Coronary artery (tissue), 2 donors: ENCODE data around the gene CDCA4.

Experiments
- DNase-seq: peaks from one replicate; pipeline ENCODE4 v3.0.0-alpha.2; 2017; ENCODE audit warnings: low spot score
- H3K27ac ChIP-seq, 2 donors: fragments of 200-600 bp; sonication (generic); one replicate each; pipeline ENCODE4 v1.5.1; 2016 to 2019
- H3K4me3 ChIP-seq: fragments of 200-600 bp; sonication (generic); 2 replicates; pipeline ENCODE4 v1.5.1; 2016; ENCODE audit warnings: mild to moderate bottlenecking, moderate library complexity
- TF ChIP-seq, protein P1 (sequence below): fragments of 200-600 bp; sonication (generic); IDR thresholded peaks from one replicate; pipeline ENCODE4 v1.5.1; 2019; ENCODE audit warnings: antibody characterized with exemption

The CDCA4 gene

GRCh38 chr14:104999361-104999760, 21.5 kb downstream of the CDCA4 start:
- TF ChIP-seq, protein P1, sequence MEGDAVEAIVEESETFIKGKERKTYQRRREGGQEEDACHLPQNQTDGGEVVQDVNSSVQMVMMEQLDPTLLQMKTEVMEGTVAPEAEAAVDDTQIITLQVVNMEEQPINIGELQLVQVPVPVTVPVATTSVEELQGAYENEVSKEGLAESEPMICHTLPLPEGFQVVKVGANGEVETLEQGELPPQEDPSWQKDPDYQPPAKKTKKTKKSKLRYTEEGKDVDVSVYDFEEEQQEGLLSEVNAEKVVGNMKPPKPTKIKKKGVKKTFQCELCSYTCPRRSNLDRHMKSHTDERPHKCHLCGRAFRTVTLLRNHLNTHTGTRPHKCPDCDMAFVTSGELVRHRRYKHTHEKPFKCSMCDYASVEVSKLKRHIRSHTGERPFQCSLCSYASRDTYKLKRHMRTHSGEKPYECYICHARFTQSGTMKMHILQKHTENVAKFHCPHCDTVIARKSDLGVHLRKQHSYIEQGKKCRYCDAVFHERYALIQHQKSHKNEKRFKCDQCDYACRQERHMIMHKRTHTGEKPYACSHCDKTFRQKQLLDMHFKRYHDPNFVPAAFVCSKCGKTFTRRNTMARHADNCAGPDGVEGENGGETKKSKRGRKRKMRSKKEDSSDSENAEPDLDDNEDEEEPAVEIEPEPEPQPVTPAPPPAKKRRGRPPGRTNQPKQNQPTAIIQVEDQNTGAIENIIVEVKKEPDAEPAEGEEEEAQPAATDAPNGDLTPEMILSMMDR: no peak
- Histone ChIP-seq H3K4me3 (no peak overlapping the region), H3K27ac (no peak overlapping the region)
- no peak for DNase-seq

- TF ChIP-seq, protein P1: no peak
- H3K27ac ChIP-seq: no peak overlapping the region
- H3K4me3 ChIP-seq: no peak overlapping the region
- no peak for DNase-seq
Observed at GRCh38 chr14:104998801-104999200, 22.1 kb downstream of the CDCA4 start.

- no peak overlapping the region for H3K27ac ChIP-seq
- DNase-seq: no peak
- no peak overlapping the region for H3K4me3 ChIP-seq
- TF ChIP-seq, protein P1: no peak
Observed at GRCh38 chr14:104996483-104996882, 24.4 kb downstream of the CDCA4 start.

DNA sequence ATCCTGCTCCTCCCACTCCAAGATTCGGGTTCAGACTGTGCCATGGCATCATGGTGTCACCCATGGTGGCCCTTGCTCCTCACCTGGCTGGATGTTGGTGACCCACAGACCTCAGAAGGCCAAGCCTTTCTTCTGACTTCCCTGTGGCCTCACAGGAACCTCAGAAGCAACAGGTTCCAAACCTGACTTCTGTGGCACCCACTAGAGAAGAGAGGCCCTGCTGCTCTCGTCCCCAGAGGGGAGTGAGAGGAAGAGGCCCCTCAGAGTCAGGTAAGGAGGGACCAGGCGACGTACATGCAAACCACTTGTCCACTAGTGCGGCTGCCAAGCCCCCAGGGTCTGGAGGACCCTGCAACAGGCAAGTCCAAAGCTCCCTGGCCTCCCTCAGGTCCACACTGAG, 24.9 kb downstream of the CDCA4 start:
- no peak for DNase-seq
- H3K4me3 ChIP-seq: no peak overlapping the region
- no peak overlapping the region for H3K27ac ChIP-seq
- TF ChIP-seq, protein P1: no peak

GRCh38 chr14:104994978-104995377, 25.9 kb downstream of the CDCA4 start:
- Histone ChIP-seq H3K27ac (no peak overlapping the region), H3K4me3 (no peak overlapping the region)
- TF ChIP-seq, protein P1: no peak
- DNase-seq: no peak

GRCh38 chr14:104993808-104994591, 26.9 kb downstream of the CDCA4 start:
- no peak overlapping the region for H3K27ac ChIP-seq
- H3K4me3 ChIP-seq: no peak overlapping the region
- no peak for DNase-seq
- TF ChIP-seq, protein P1: no peak

- no peak overlapping the region for H3K27ac ChIP-seq
- TF ChIP-seq, protein P1: no peak
- H3K4me3 ChIP-seq: no peak overlapping the region
- DNase-seq: no peak
Observed at GRCh38 chr14:104993306-104993705, 27.6 kb downstream of the CDCA4 start.
